GM19239 (cell line): ENCODE results near the gene RFC2.
"Not testable (repeated sequence)": the region's sequence is repeated elsewhere in the genome, so short reads cannot be mapped to it uniquely, and the experiment has no call there.

Experiments used
- DNase-seq: peaks from one replicate; pipeline ENCODE4 v3.0.0; 2011; ENCODE audit warnings: low spot score; ENCODE audit not compliant: insufficient read length
- FAIRE-seq: peaks from 2 replicates; lab custom pipeline; 2011; peaks lifted over from hg19 to GRCh38; lab: Jason Lieb, UNC

Gene RFC2

DNA sequence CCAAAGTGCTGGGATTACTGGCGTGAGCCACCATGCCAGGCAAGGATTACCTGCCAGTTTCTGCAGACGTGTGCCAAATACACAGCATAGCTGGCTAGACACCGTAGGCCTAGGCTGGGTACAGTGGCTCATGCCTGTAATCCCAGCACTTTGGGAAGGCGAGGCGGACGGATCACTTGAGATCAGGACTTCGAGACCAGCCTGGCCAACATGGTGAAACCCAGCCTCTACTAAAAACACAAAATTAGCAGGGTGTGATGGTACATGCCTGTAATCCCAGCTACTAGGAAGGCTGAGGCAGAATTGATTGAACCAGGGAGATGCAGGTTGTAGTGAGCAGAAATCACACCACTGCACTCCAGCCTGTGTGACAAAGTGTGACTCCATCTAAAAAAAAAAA, 868 bp downstream of the RFC2 start:
- DNase-seq, result no peak
- FAIRE-seq, result no peak

DNA sequence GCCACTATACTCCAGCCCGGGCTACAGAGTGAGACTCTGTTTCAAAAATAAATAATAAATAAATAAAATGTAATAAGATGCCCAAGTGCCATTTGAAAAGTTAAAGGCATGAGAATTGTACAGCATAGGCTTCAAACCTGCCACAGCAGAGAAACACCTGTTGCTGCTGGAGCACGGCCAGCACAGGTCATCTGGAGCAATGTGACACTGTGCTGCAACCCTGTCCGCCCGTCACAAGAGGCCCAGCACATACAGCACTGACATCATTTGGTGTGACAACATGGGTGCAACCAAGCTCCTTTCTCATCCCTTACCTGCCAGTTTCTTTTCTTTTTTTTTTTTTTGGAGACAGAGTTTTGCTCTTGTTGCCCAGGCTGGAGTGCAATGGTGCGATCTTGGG, 1.3 kb downstream of the RFC2 start:
- FAIRE-seq, result no peak

DNA sequence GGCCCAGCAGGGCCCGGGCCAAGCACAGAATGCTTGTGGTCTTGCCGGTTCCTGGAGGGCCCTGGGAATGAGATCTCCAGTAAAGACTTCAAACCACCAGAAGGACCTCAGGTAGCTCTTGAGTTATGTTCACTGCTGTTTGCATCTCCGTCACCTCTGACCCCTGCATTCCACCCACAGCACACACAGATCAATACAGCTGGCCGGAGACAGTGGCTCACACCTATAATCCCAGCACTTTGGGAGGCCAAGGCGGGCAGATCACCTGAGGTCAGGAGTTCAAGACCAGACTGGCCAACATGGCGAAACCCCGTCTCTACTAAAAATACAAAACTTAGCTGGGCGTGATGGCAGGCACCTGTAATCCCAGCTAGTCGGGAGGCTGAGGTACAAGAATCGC, 5.1 kb downstream of the RFC2 start:
- DNase-seq, FAIRE-seq: not testable (repeated sequence)

More for the DNA sequence above, 1.3 kb downstream of the RFC2 start:
- DNase-seq, result no peak

DNA sequence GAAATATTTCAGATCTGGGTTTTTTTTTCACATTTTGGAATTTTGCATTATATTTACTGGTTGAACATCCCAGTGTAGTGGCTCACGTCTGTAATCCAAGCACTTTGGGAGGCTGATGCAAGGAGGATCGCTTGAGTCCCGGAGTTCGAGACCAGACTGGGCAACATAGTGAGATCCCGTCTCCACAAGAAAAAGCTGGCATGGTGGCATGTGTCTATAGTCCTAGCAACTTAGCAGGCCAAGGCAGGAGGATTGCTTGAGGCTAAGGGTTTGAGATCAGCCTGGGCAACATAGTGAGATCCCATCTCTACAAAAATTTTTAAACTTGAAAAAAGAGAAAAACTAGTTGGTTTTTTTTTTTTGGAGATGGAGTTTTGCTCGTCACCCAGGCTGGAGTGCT, 6.0 kb downstream of the RFC2 start:
- FAIRE-seq (no peak), DNase-seq (no peak)

DNA sequence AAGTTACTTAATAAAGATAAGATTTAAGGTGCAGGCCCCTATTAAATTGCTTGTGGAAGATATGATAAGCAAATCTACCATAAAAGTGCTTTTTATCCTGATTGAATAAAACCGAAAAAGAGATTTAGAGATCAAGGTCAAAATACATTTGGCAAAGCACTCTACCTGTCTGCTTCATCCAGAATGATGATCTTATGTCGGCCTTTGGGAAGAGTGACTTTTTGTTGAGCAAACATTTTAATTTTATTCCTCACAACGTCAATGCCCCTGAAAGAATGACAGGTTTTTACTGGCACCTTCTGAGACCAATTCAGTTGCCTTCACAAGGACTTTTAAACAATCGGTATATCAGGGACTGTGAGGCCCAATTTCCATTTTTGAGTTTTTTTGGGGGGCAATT, 7.7 kb downstream of the RFC2 start:
- no peak for FAIRE-seq
- DNase-seq, result no peak

DNA sequence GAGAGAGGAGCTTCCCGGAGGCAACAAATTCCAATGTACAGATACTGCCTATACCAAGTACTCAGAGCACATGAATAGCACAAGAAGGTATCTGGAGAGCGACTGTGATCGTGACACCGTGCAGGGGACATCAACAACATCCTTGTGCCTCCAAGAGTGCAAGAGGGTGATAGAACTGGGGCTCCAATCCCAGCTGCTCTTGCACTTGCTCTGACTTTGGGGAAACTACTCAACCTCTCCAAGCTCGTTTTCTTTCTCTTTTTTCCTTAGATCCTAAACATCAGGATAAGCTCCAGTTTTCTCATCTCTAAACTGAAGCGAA, 12.1 kb downstream of the RFC2 start:
- DNase-seq (no peak), FAIRE-seq (no peak)

DNA sequence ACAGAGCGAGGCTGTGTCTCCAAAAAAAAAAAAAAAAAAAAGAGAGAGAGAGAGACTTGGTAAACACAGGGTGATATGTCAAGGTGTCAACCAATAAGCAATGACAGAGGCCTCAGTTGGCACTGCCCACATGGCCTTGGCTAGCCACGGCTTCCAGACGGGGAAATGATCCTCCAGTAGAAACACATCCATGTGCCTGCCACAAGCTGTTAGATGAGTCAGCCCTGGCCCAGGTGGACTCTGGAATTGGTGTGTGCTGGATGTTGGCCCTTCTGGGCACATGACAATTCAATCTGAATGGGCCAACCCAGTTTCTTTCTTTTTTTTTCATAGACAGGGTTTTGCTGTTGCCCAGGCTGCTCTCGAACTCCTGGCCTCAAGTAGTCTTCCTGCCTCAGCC, 13.7 kb downstream of the RFC2 start:
- DNase-seq, result no peak
- no peak for FAIRE-seq

DNA sequence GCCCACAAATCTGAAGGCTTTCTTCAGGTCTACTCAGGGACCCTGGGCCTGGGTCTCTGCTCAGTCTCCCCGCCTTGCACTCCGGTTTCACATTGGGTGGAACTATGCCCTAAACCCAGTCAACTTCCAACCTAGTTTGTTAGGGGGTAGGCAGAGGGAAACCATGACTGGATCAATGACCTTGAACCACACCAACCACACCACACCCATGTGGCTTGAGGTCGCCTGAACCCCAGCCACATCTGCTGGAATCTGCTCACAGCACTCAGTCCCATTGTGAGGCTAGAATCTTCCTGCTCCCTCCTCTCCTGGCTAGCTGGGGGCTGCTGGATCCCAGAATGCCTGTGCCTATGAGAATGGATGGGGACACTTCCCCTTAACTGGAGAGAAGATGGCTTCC, 17.9 kb downstream of the RFC2 start:
- FAIRE-seq (no peak), DNase-seq (no peak)

DNA sequence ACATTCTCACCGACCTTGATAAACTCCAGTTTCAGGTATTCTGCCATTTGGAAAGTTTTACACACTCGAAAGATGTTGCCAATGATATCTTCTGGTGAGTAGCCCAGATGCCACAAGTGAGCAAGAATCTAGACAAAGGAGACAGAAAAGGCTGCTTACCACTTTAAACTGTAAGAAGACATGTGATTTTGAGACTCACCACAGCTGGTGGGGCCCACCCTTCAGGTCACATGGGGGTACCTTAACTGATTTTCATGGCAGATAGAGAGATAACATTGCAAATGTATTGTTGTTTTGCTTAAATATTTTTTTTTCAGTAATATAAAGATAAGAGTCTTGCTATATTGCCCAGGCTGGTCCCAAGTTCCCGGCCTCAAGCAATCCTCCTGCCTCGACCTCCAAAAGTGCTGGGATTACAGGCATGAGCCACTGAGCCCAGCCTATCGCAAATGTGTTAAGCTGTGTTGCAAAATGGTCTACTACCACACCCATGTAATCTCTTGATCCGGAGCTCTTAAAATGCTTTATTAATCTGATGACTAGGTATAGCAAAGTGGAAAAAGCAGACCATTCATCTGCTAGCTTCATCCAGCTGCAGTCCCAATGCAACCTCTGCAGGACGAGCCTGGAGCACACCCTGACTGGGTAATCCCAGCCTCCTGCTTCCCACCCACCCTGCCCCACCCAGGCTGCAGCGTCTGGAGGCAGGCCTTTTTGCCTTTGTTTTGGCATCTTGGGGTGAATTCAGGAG, 18.5 kb downstream of the RFC2 start:
- FAIRE-seq (no peak), DNase-seq (no peak)

DNA sequence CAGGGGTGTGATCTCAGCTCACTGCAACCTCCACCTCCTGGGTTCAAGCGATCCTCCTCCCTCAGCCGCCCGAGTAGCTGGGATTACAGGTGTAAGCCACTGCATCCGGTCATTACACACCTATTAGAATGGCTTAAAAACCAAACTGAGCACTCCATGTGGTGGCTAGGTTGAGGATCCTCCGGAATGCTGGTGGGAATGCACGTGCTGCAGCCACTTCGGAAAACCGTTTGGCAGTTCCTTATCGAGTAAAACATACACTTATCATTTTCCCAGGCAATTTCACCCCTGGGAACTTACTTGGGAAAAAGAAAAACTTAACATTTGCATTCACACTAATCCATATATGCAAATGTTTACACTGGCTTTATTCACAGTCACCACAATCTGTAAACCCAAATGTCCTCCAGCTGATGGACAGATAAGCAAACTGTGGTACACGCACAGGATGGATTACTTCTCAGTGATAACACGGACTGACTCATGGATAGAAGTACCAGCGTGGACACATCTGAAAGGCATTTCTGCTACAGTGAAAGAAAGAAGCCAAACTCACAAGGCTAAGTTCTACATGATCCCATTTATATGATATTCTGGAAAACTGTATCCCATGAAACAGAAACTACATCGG, 20.4 kb downstream of the RFC2 start:
- DNase-seq (no peak), FAIRE-seq (no peak)

DNA sequence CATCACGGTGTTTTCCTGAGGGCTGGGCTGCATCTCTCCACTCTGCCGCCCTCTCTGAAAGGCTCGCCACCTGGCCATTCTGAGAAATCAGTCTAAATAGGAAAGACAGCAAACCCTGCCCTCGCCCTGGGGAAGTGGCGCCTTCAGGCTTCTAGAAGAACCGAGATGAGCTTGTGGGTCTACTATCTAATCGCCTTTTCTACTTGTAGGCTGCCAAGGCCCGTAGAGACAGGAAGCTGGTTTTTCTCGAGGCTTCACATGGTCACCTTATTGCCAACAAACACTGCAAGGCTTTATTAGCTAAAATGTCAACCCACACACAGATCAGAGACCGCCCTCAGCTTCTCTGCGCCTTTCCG, 23.0 kb downstream of the RFC2 start:
- FAIRE-seq (peak; percentile 93), DNase-seq (peak; percentile 54)

DNA sequence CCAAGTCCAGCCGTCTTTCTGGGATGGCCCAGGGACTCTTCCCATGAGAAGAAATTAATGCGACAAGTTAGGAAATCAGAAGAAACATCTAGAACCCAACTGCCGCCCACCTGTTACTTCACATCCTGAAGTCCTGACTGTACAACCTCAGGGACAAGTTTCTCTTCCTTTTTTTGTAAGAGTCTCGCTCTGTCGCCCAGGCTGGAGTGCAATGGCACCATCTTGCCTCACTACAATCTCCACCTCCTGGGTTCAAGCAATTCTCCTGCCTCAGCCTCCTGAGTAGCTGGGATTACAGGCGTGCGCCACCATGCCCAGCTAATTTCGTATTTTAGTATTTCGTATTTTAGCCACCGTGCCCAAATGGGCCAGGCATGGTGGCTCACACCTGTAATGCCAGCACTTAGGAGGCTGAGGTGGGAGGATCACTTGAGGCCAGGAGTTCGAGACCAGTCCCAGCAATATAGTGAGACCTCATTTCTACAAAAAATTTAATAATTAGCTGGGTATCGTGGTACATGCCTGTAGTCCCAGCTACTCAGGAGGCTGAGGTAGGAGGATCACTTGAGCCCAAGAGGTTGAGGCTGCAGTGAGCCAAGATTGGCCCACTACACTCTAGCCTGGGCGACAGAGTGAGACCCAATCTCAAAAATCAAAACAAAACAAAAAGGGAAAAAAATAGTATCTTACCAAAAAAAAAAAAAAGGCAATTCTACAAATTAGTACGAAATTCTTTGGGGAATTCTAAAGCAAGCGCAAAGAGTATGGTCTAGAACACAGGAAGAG, 23.6 kb downstream of the RFC2 start:
- DNase-seq, result no peak

DNA sequence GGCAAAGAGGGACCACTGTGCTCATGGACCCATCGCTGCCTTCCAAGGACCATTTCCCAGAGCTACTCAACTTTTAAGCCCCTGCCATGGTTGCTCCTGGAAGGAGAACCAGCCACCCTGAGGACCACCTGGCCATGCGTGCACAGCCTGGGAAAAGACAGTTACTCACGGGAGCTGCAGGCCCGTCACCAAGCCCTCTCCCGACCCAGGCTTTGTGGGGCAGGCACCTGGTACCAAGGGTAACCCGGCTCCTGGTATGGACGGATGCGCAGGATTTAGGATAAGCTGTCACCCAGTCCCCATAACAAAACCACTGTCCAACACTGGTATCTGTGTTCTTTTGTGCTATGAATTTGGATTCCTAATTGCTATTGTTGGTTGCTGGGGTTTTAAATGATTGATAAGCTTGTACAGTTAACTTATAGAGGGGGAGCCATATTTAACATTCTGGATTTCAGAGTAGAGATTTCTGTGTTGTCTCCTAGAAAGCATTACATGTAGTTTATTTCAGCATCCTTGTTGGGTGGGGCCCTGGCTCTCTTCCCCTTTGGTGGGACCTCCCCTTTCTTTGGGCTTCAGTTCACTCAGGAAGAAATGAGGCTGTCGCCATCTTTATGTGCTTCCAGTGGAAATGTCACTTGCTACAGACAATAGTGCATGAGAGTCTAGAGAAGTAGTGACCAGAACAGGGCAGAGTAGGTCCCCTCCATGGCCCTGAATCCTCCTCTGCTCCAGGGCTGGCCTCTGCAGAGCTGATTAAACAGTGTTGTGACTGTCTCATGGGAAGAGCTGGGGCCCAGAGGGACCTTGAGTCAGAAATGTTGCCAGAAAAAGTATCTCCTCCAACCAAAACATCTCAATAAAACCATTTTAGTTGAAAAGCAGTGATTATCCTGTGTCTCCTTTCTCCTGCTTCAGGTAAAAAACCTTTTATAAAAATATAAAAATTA, 25.0 kb downstream of the RFC2 start:
- peak; percentile 37 for FAIRE-seq

More for the DNA sequence above, 23.6 kb downstream of the RFC2 start:
- FAIRE-seq, result peak; percentile 76

DNA sequence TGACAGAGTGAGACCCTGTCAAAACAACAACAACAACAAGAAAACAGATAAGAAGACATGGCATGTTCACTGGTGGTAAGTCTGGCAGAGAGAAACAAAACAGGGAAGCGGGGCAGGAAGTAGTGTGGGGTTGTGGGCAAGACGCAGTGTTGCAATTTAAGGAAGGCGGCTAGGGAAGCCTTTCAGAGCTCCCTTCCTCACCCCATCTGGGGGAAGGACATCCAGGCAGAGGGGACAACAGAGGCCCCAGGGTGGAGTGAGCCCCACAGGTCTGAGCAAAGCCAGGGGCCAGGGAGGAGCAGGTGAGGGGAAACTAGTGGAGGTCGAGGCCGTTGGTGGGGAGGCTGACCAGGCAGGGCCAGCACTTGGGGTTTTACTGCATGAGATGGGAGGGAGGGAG, 27.6 kb downstream of the RFC2 start:
- no peak for FAIRE-seq

More for the DNA sequence above, 25.0 kb downstream of the RFC2 start:
- DNase-seq, result no peak

DNA sequence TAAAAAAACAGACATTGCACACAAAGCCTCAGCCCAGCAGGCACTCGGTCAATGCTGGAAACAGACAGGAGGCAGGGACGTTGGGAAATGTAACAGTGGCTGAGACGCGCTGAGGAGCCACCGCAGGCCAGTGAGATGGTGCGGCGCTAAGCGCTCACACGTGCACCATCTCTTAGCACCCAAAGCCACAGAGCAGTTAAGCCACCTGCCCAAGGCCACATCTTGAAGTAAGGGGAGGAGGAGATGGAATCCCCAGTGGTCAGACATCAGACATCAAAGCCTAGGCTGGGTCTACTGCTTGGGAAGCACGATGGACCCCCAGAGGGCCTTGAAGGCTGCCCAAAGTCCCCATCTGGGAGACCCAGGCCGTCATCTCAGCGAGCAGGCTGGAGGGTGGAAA, 28.8 kb downstream of the RFC2 start:
- FAIRE-seq (no peak), DNase-seq (no peak)

More for the DNA sequence above, 27.6 kb downstream of the RFC2 start:
- DNase-seq, result no peak

DNA sequence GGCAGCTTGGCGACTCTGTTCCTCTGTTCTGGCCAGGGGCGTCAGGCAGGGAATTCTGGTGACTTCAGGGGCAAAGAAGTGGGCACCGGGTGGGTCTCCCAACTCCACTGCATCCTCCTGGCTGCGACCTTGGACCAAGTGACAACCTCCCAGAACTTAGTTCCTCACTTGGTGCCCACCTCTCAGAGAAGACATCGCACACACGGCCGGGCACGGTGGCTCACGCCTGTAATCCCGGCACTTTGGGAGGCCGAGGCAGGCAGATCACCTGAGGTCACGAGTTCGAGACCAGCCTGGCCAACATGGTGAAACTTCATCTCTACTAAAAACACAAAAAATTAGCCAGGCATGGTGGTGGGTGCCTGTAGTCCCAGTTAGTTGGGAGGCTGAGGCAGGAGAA, 29.3 kb downstream of the RFC2 start:
- DNase-seq, FAIRE-seq: not testable (repeated sequence)

DNA sequence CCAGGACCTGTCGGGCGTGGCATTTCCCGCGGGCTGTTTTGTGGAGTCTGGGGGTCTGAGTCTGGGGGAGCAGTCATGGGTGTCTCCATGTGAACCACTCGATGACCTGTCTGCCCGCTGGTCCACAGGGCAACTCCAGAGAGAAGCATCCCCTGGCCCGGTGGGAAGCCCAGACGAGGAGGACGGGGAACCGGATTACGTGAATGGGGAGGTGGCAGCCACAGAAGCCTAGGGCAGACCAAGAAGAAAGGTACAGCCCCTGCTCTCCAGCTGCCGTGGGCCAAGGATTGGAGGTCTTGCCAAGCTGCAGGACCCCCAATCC, 29.7 kb downstream of the RFC2 start:
- FAIRE-seq, result no peak

DNA sequence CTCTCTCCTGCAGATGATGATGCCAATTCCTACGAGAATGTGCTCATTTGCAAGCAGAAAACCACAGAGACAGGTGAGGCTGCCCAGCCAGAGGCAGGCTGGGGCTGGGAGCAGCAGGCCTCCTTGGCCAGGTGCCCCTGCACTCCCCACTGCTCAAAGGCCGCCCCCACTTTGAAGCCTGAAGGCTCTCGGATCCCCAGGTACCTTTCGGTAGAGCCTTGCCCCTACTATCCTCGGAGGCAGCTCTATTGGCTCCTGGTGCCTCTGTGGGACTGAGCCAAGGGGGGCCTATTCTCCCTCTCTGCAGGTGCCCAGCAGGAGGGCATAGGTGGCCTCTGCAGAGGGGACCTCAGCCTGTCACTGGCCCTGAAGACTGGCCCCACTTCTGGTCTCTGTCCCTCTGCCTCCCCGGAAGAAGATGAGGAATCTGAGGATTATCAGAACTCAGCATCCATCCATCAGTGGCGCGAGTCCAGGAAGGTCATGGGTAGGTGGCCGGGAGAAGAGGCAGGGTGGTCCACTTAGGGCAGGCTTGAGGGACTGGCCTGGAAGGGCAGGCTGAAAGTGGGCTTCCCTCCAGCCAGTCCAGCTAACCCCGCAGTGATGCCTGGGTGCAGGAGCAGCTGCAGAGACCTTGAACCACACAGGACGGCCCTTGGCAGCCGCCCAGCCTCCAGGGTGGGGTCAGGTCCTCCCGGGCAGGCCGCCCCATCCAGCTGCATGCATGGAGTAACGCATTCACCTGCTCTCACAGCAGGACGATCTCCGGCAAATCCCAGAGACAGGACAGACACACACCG, 30.3 kb downstream of the RFC2 start:
- FAIRE-seq (no peak), DNase-seq (no peak)

More for the DNA sequence above, 29.7 kb downstream of the RFC2 start:
- DNase-seq, result no peak

DNA sequence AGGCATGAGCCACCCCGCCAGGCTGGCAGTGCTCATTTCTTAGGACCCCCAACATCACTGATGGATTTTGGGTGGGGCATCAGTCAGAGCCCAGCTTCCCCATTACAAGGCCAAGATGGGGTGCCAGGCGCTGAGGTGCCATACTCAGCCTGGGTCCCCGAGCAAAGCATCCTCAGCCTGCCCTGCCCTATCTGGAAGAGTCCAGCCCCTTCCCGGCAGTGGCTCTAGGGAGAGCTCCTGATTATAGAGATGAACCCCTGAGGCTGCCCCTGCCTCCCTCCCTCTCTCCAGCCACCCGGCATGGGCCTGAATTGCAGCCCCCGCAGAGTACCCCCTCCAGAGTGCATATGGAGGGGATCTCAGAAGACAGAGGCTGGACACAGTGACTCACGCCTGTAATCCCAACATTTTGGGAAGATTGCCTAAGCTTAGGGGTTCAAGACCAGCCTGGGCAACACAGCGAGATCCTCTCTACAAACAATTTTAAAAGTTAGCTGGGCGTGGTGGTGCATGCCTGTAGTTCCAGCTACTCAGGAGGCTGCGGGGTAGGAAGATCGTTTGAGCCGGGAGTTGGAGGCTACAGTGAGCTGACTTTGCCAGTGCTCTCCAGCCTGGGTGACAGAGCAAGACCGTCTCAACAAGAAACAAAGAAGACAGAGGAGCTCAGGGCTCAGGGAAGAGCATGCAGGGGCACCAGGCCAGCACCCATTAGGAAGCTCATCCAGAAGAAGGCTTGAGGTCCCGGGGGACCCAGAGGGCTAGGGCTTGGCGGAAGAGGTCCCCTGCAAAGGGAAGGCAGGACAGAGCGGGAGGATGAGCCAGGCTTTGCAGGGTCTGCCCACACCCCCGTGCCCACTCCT, 31.1 kb downstream of the RFC2 start:
- DNase-seq (no peak), FAIRE-seq (no peak)
